Measurements from ENCODE around the gene PXMP4.

The PXMP4 gene

GRCh38 chr20:33653218-33653899 is 66.8 kb downstream of the PXMP4 start:
- DNase-seq: peak; percentile 29
